ENCODE results near the gene TGFB3.

Gene TGFB3

GRCh38 chr14:75909630-75910029 lies 72.2 kb downstream of the TGFB3 start:
- ATAC-seq (no peak), DNase-seq (no peak)
- Mint-ChIP-seq H3K27me3 (no peaks in the 10 kb centered on the region), H3K4me1 (no peaks in the 10 kb centered on the region), H3K4me3 (no peak overlapping the region), H3K27ac (no peak overlapping the region), H3K9me3 (no peaks in the 10 kb centered on the region)

All from stimulated activated naive CD8-positive, alpha-beta T cell treated with anti-CD3 and anti-CD28 coated beads, Interleukin-15, amount 100 ng/mL, for 72 hours (primary cell).